Lower lobe of right lung (tissue), 2 donors: ENCODE results near the gene AQP12B. TPM values are rescaled to one million over a fixed set of nuclear protein-coding genes. Genes with fewer than 3 reads are reported as not detected.
"Not testable (repeated sequence)": the region's sequence is repeated elsewhere in the genome, so short reads cannot be mapped to it uniquely, and the experiment has no call there.

Source experiments
- ATAC-seq, 2 donors: fragments of 200-7000 bp; cut with Tn5 transposase; one replicate each; pipeline ENCODE4 v1.9.1; 2020 to 2022; ENCODE audit warnings: mild to moderate bottlenecking in 2 of 2, moderate library complexity in 2 of 2
- DNase-seq: peaks from one replicate; pipeline ENCODE4 v3.0.0-alpha.2; 2020
- H3K27ac ChIP-seq: fragments of 200-600 bp; one replicate; pipeline ENCODE4 v1.8.0; 2022
- H3K27me3 ChIP-seq: fragments of 200-600 bp; one replicate; pipeline ENCODE4 v1.8.0; 2022; ENCODE audit warnings: low read depth
- H3K36me3 ChIP-seq: fragments of 200-600 bp; one replicate; pipeline ENCODE4 v1.8.0; 2022; ENCODE audit warnings: mild to moderate bottlenecking
- H3K4me1 ChIP-seq: fragments of 200-600 bp; one replicate; pipeline ENCODE4 v1.8.0; 2022
- H3K4me3 ChIP-seq: fragments of 200-600 bp; one replicate; pipeline ENCODE4 v1.8.0; 2022; ENCODE audit warnings: mild to moderate bottlenecking
- H3K9me3 ChIP-seq: fragments of 200-600 bp; one replicate; pipeline ENCODE4 v1.8.0; 2022
- intact Hi-C: fragments of 100-400 bp; cut with DNase I; formaldehyde crosslinking; loops from one replicate; pipeline ENCODE4 v1.11.0; 2022
- long read RNA-seq: library from polyadenylated mRNA; unstranded; transcript quantifications from one replicate; pipeline ENCODE4 v2.0.0, GENCODE V29; 2021
- total RNA-seq: library from RNA; stranded (reverse); fragmentation: NEBNext Ultra II Directional; extraction: Animal tissue kit (Norgen Biotek cat#: 25700); gene quantifications from one replicate; pipeline ENCODE4 v1.2.1, GENCODE V29; 2021
- TF ChIP-seq, protein P1 (sequence below): fragments of 200-600 bp; IDR thresholded peaks from one replicate; pipeline ENCODE4 v1.8.0; 2022; ENCODE audit warnings: antibody characterized with exemption, mild to moderate bottlenecking
- donor health status: DM: no; HTN: yes; CAD: no; lungs with severe emphysema.

AQP12B gene, protein sequence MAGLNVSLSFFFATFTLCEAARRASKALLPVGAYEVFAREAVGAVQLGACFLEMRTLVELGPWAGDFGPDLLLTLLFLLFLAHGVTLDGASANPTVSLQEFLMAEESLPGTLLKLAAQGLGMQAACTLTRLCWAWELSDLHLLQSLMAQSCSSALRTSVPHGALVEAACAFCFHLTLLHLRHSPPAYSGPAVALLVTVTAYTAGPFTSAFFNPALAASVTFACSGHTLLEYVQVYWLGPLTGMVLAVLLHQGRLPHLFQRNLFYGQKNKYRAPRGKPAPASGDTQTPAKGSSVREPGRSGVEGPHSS
- not detected for total RNA-seq
- long read RNA-seq = 0 reads

DNA sequence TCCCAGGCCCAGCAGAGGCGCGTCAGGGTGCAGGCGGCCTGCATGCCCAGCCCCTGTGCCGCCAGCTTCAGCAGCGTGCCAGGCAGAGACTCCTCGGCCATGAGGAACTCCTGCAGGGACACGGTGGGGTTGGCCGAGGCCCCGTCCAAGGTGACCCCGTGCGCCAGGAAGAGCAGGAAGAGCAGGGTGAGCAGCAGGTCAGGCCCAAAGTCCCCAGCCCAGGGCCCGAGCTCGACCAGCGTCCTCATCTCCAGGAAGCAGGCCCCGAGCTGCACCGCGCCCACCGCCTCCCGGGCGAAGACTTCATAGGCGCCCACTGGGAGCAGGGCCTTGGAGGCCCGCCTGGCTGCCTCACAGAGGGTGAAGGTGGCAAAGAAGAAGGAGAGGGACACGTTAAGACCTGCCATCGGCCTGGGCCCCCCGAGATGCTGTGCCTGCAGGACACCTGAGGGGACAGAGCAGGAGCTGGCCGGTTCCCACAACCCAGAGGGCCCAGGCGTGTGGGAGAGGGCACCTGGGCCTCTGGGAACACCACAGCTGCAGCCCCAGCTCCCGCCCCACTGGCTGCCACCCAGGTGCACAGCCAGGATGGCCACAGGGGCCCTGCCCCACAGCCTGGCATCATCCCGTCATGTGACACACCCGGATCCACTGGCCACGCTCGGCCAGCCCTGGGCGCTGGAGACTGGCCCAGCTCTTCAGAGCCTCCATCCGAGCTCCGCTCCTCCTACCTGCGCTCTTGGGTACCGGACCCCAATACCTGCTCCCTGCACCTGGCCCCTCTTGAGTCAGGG, at the start of gene AQP12B:
Gene AQP12B, minus strand, starts transcription at position 455 of the 794 bp plus-strand sequence. Its CDS starts 48 bp downstream, at position 407.
- H3K4me1 ChIP-seq, H3K36me3 ChIP-seq, intact Hi-C loops, H3K27ac ChIP-seq, H3K27me3 ChIP-seq, H3K4me3 ChIP-seq, H3K9me3 ChIP-seq, DNase-seq: not testable (repeated sequence)
- peak in 1 of 2 donors; percentile 21 for ATAC-seq

DNA sequence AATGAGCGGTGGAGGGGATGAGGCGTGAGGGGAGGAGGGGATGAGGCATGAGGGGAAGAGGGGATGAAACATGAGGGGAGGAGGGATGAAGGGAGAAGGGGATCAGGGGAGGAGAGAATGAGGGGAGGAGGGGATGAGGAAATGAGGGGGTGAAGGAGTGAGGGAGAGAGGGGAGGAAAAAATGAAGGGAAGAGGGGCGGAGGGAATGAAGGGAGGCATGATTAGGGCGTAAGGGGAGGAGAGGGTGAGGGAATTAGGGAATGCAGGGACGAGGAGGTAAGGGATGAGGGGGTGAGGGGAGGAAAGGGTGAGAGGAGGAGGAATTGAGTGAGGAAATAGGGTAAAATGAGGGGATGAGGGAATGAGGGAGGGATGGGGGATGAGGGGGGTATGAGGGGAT, 49.5 kb upstream of the AQP12B start:
- TF ChIP-seq, protein P1, sequence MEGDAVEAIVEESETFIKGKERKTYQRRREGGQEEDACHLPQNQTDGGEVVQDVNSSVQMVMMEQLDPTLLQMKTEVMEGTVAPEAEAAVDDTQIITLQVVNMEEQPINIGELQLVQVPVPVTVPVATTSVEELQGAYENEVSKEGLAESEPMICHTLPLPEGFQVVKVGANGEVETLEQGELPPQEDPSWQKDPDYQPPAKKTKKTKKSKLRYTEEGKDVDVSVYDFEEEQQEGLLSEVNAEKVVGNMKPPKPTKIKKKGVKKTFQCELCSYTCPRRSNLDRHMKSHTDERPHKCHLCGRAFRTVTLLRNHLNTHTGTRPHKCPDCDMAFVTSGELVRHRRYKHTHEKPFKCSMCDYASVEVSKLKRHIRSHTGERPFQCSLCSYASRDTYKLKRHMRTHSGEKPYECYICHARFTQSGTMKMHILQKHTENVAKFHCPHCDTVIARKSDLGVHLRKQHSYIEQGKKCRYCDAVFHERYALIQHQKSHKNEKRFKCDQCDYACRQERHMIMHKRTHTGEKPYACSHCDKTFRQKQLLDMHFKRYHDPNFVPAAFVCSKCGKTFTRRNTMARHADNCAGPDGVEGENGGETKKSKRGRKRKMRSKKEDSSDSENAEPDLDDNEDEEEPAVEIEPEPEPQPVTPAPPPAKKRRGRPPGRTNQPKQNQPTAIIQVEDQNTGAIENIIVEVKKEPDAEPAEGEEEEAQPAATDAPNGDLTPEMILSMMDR = no peak
- no peak for DNase-seq
- Histone ChIP-seq H3K4me1 (no peaks in the 10 kb centered on the region), H3K9me3 (no peaks in the 10 kb centered on the region), H3K27ac (no peak overlapping the region), H3K27me3 (peaks cover 11% of the 10 kb centered on the region), H3K4me3 (no peak overlapping the region), H3K36me3 (no peaks in the 10 kb centered on the region)
- ATAC-seq = no peak
- intact Hi-C loops = no loop called here

DNA sequence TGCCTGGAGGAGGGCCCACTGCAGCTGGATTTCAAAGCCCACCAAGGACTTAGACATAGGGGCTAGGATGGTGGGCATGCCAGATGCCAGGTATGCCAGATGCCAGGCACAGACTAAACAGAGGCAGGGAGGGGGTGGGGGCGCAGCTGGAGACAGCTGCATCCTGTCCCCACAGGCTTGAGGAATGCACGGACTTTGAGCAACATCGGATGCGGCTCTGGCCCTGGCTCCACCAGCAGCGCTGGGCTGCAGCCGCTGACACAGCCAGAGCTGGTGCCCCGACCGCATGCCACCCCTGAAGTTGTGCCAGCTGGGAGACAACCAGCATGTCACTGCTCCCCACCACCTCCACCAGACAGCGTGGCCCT, 48.5 kb upstream of the AQP12B start:
- ATAC-seq (peak; percentile 10 to 31), DNase-seq (no peak)
- no peak overlapping the region for H3K4me3 ChIP-seq
- intact Hi-C loops = no loop called here
- H3K27ac ChIP-seq = no peak overlapping the region
- no peaks in the 10 kb centered on the region for H3K4me1 ChIP-seq
- peaks cover 11% of the 10 kb centered on the region for H3K27me3 ChIP-seq
- H3K36me3 ChIP-seq = no peaks in the 10 kb centered on the region
- TF ChIP-seq, protein P1 = no peak
- no peaks in the 10 kb centered on the region for H3K9me3 ChIP-seq

DNA sequence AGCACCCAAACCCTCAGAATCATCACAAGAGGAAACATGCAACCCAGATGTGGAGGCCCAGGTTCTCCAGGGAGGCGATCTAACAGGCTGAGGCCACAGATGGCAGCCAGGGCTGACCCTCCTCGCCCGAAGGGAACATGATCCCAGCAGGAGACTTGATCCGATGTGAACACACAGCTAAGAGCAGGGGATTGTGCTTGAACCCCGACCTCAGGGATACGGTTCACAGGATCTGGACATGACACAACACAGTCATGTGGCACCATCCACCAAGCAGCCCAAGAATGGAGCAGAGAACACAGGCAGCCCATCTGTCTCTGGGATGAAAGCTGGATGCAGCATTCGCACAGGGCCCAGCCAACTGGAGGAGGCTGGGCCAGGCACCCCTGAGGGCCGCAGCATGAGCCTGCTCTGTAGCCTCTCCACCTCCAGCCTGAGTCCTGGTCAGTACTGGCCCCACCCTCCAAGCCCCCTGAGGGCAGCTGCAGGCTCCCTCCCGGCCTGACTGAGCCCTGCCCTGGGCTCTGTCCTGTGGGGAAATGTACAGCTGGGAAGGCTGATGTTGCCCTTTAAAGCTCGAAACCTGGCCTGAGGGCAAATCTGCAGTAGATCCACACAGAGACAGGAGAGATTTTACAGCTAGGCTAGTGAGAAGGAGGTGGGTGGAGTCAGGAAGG, 48.0 kb upstream of the AQP12B start:
- peaks cover 11% of the 10 kb centered on the region for H3K27me3 ChIP-seq
- no peak overlapping the region for H3K4me3 ChIP-seq
- DNase-seq (no peak), ATAC-seq (no peak)
- no peaks in the 10 kb centered on the region for H3K9me3 ChIP-seq
- H3K36me3 ChIP-seq = no peaks in the 10 kb centered on the region
- H3K27ac ChIP-seq = no peak overlapping the region
- intact Hi-C loops = no loop called here
- TF ChIP-seq, protein P1 = no peak
- no peaks in the 10 kb centered on the region for H3K4me1 ChIP-seq

DNA sequence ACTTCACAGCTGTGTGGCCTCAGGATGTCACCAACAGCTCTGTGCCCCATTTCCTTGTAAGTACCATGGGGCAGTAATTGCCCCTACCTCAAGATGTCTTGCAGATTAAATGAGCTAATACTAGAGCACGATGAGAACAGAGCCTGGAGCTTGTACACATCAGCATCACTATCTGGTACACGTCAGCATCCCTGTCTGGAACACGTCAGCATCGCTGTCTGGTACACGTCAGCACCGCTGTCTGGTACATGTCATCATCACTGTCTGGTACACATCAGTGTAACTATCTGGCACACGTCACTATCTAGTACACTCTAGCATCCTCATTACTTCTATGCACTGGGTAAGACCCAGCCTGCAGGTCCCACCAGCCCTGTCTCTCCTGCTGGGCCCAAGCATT, 46.1 kb upstream of the AQP12B start:
- TF ChIP-seq, protein P1 = no peak
- Histone ChIP-seq H3K27me3 (peaks cover 11% of the 10 kb centered on the region), H3K36me3 (no peaks in the 10 kb centered on the region), H3K4me3 (no peak overlapping the region), H3K27ac (no peak overlapping the region), H3K4me1 (no peaks in the 10 kb centered on the region), H3K9me3 (no peaks in the 10 kb centered on the region)
- ATAC-seq = no peak
- no peak for DNase-seq
- intact Hi-C loops = no loop called here
